HCT116 (cell line): ENCODE measurements around the gene DOCK2. TPM values are rescaled to one million over a fixed set of nuclear protein-coding genes. Genes with fewer than 3 reads are reported as not detected.

Experiments used
- ATAC-seq: fragments of 200-7000 bp; cut with Tn5 transposase; 2 replicates; pipeline ENCODE4 v1.9.1; 2020; ENCODE audit warnings: mild to moderate bottlenecking, moderate library complexity
- BruUV-seq: library from RNA; stranded (reverse); fragments of 400-500 nt; replicated peaks from 2 replicates; lab custom pipeline; 2021; lab: Mats Ljungman, UMichigan
- CTCF ChIA-PET: fragments of 300-600 bp; sonication (Branson Sonifier 250); formaldehyde crosslinking; loops from one replicate; lab custom pipeline; 2021; ENCODE audit warnings: antibody characterized with exemption; lab: Charles Lee
- POLR2A ChIA-PET: fragments of 300-600, 350-600 bp; sonication (Branson Sonifier 250); formaldehyde crosslinking; loops from one replicate; lab custom pipeline; 2021; ENCODE audit warnings: antibody characterized with exemption; lab: Charles Lee
- RAD21 ChIA-PET, 2 experiments: fragments of 300-600 bp; sonication (Branson Sonifier 250); formaldehyde crosslinking; loops; one replicate each; lab custom pipeline; 2023; ENCODE audit warnings: low total read pairs in 2 of 2; ENCODE audit not compliant: uncharacterized antibody in 2 of 2, unreplicated experiment in 2 of 2, low non-redundant PET in 1 of 2; lab: Charles Lee
- DNase-seq: peaks from one replicate; pipeline ENCODE4 v3.0.0-alpha.2; 2010; ENCODE audit warnings: low read depth, low spot score
- H2AFZ ChIP-seq: fragments of 200-600 bp; shearing (Covaris generic), sonication (generic); 2 replicates; pipeline ENCODE4 v1.6.1; 2017; ENCODE audit warnings: low read depth, mixed run types, mixed read lengths, antibody characterized with exemption, low read length; ENCODE audit not compliant: poor library complexity, severe bottlenecking
- H3K27ac ChIP-seq: 2 replicates; pipeline ENCODE4 v1.5.1; 2012; ENCODE audit warnings: low read depth, low read length
- H3K27me3 ChIP-seq: fragments of 200-600 bp; sonication (generic); 2 replicates; pipeline ENCODE4 v1.6.1; 2016; ENCODE audit warnings: mixed run types, low read length, mixed read lengths; ENCODE audit not compliant: insufficient read depth
- H3K36me3 ChIP-seq, 2 experiments: fragments of 200-500 bp in 1 of 2; fragments of 200-600 bp in 1 of 2; sonication (Bioruptor generic) in 1 of 2; sonication (generic) in 1 of 2; 2 replicates each; pipeline versions ENCODE4 v1.5.1 to v1.6.1; 2014 to 2016; ENCODE audit warnings: low read length in 2 of 2, inconsistent platforms in 1 of 2, mixed read lengths in 1 of 2, mixed run types in 1 of 2; ENCODE audit not compliant: insufficient read depth in 2 of 2, control insufficient read depth in 1 of 2
- H3K4me1 ChIP-seq, 2 experiments: fragments of 200-600 bp in 1 of 2; sonication (generic) in 1 of 2; 2 replicates each; pipeline versions ENCODE4 v1.5.1 to v1.6.1; 2012 to 2017; ENCODE audit warnings: low read length in 2 of 2, inconsistent platforms in 1 of 2, mild to moderate bottlenecking in 1 of 2, mixed read lengths in 1 of 2, mixed run types in 1 of 2, moderate library complexity in 1 of 2; ENCODE audit not compliant: insufficient read depth in 2 of 2, control insufficient read depth in 1 of 2
- H3K4me2 ChIP-seq: fragments of 200-600 bp; sonication (generic); 2 replicates; pipeline ENCODE4 v1.6.1; 2017; ENCODE audit warnings: mixed run types, low read length, mixed read lengths
- H3K4me3 ChIP-seq, 2 experiments: fragments of 200-600 bp in 1 of 2; sonication (generic) in 1 of 2; replicated peaks in 1 of 2; 2 replicates each; pipeline ENCODE4 v1.5.1; 2011 to 2016; ENCODE audit warnings: low read length in 2 of 2, control low read depth in 1 of 2, low read depth in 1 of 2, mild to moderate bottlenecking in 1 of 2, mixed read lengths in 1 of 2, mixed run types in 1 of 2
- H3K79me2 ChIP-seq: fragments of 200-600 bp; sonication (generic); 2 replicates; pipeline ENCODE4 v1.6.1; 2017; ENCODE audit warnings: mild to moderate bottlenecking, mixed run types, low read length, moderate library complexity, mixed read lengths; ENCODE audit not compliant: insufficient read depth
- H3K9ac ChIP-seq: fragments of 200-600 bp; sonication (generic); 2 replicates; pipeline ENCODE4 v1.6.1; 2016; ENCODE audit warnings: low read length, mixed read lengths
- H3K9me2 ChIP-seq: fragments of 200-600 bp; sonication (generic), shearing (Covaris generic); 2 replicates; pipeline ENCODE4 v1.6.1; 2017; ENCODE audit warnings: mixed run types, mild to moderate bottlenecking, moderate library complexity; ENCODE audit not compliant: insufficient read depth
- H3K9me3 ChIP-seq, 2 experiments: fragments of 200-500 bp in 1 of 2; fragments of 200-600 bp in 1 of 2; sonication (Bioruptor generic) in 1 of 2; sonication (generic) in 1 of 2; 2 replicates each; pipeline ENCODE4 v1.6.1; 2014 to 2017; ENCODE audit warnings: low read length in 2 of 2, mixed read lengths in 2 of 2, inconsistent platforms in 1 of 2, low read depth in 1 of 2, mild to moderate bottlenecking in 1 of 2, mixed run types in 1 of 2, moderate library complexity in 1 of 2; ENCODE audit not compliant: control insufficient read depth in 1 of 2, insufficient read depth in 1 of 2
- H4K20me1 ChIP-seq: fragments of 200-600 bp; sonication (generic), shearing (Covaris generic); 2 replicates; pipeline ENCODE4 v1.6.1; 2017; ENCODE audit warnings: mixed run types, mild to moderate bottlenecking, moderate library complexity; ENCODE audit not compliant: insufficient read depth
- CBX3 ChIP-seq: IDR thresholded peaks from 2 replicates; pipeline ENCODE4 v1.6.1; 2012; ENCODE audit warnings: low read depth
- CEBPB ChIP-seq: IDR thresholded peaks from 2 replicates; pipeline ENCODE4 v1.6.1; 2012; ENCODE audit warnings: low read depth
- EGR1 ChIP-seq: IDR thresholded peaks from 2 replicates; pipeline ENCODE4 v1.6.1; 2012; ENCODE audit warnings: low read depth
- EZH2 ChIP-seq: fragments of 200-600 bp; sonication (generic); IDR thresholded peaks from 2 replicates; pipeline ENCODE4 v1.6.1; 2017; ENCODE audit warnings: antibody characterized with exemption, mixed run types
- EZH2phosphoT487 ChIP-seq: fragments of 200-600 bp; IDR thresholded peaks from 2 replicates; pipeline ENCODE4 v1.6.1; 2018; ENCODE audit warnings: antibody characterized with exemption, borderline replicate concordance
- FOSL1 ChIP-seq: IDR thresholded peaks from 2 replicates; pipeline ENCODE4 v1.6.1; 2012; ENCODE audit warnings: low read depth
- JUND ChIP-seq: IDR thresholded peaks from 2 replicates; pipeline ENCODE4 v1.6.1; 2012
- MAX ChIP-seq: IDR thresholded peaks from 2 replicates; pipeline ENCODE4 v1.6.1; 2012
- POLR2A ChIP-seq: IDR thresholded peaks from 2 replicates; pipeline ENCODE4 v1.7.0; 2011; ENCODE audit warnings: borderline replicate concordance; ENCODE audit not compliant: insufficient read depth, insufficient read length; ENCODE audit errors: extremely low read depth
- POLR2AphosphoS5 ChIP-seq: IDR thresholded peaks from 2 replicates; pipeline ENCODE4 v1.6.1; 2011; ENCODE audit warnings: mild to moderate bottlenecking, low read depth, low read length, moderate library complexity
- SIN3A ChIP-seq: IDR thresholded peaks from 2 replicates; pipeline ENCODE4 v1.6.1; 2012; ENCODE audit warnings: low read depth
- SRF ChIP-seq: IDR thresholded peaks from 2 replicates; pipeline ENCODE4 v1.6.1; 2012; ENCODE audit warnings: low read depth
- TCF7L2 ChIP-seq: IDR thresholded peaks from 2 replicates; pipeline ENCODE4 v1.7.0; 2011; ENCODE audit warnings: borderline replicate concordance, inconsistent platforms; ENCODE audit not compliant: insufficient read depth, insufficient read length; ENCODE audit errors: extremely low read depth
- YY1 ChIP-seq: IDR thresholded peaks from 2 replicates; pipeline ENCODE4 v1.6.1; 2011; ENCODE audit warnings: low read length, low read depth, moderate library complexity, mild to moderate bottlenecking; ENCODE audit not compliant: insufficient replicate concordance; ENCODE audit errors: extremely low read depth
- ZNF274 ChIP-seq: fragments of 200-500 bp; sonication (Bioruptor generic); IDR thresholded peaks from 2 replicates; pipeline ENCODE4 v1.6.1; 2014; ENCODE audit warnings: mild to moderate bottlenecking, low read depth, low read length, inconsistent platforms
- intact Hi-C: fragments of 100-400 bp; cut with micrococcal nuclease; formaldehyde crosslinking; loops from 2 replicates; pipeline ENCODE4 v1.10.0; 2022
- total RNA-seq: library from RNA; stranded (reverse); gene quantifications from one replicate; pipeline ENCODE4 v1.2.1, GENCODE V29; 2021; ENCODE audit not compliant: unreplicated experiment

Gene DOCK2
- total RNA-seq, 1 experiment from 2014 or later: 0.89 TPM

DNA sequence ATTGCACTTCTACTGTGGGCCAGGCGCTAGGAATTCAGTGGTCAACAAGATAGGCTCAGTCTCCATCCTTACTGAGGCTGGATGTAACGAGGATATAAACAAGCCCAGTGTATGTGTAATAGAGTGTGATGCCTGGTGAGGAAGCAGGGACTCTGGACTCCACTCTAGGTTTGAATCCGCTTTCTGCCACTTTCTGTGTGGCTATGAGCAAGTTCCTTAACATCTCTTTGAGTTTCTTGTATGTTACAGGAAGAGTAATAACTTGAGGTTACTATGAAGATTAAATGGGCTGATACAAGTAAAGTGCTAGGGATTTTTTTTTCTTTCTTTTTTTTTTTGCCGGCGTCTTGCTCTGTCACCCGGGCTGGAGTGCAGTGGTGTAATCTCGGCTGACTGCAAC, 12.4 kb downstream of the DOCK2 start:
- DNase-seq: no peak
- Histone ChIP-seq H3K27me3 (peaks cover 22% of the 10 kb centered on the region), H3K27ac (no peak overlapping the region), H3K9ac (no peak overlapping the region)
- POLR2A ChIA-PET: no interaction called here
- TF ChIP-seq MAX (no peak), SIN3A (no peak), POLR2A (no peak)
- TF ChIP-seq, all 23 proteins: peak for 0
- no peaks in the 10 kb centered on the region for H3K9me2 ChIP-seq
- no peak overlapping the region for H3K4me3 ChIP-seq
- H4K20me1 ChIP-seq: no peaks in the 10 kb centered on the region
- no peak for ATAC-seq
- no peaks in the 10 kb centered on the region for H3K36me3 ChIP-seq
- intact Hi-C loops: no loop called here
- no peaks in the 10 kb centered on the region for H3K79me2 ChIP-seq
- no peak overlapping the region for H3K4me2 ChIP-seq
- ChIA-PET CTCF (no interaction called here), RAD21 (no interaction called here)
- no peaks in the 10 kb centered on the region for H3K4me1 ChIP-seq
- no peaks in the 10 kb centered on the region for H3K9me3 ChIP-seq
- no TSS peak for BruUV-seq
- H2AFZ ChIP-seq: no peak overlapping the region

GRCh38 chr5:169650701-169651331, 13.7 kb downstream of the DOCK2 start:
- Histone ChIP-seq H3K79me2 (no peaks in the 10 kb centered on the region), H3K9me2 (no peaks in the 10 kb centered on the region), H3K4me2 (no peak overlapping the region), H3K4me3 (no peak overlapping the region), H3K9ac (no peak overlapping the region), H2AFZ (no peak overlapping the region), H3K9me3 (no peaks in the 10 kb centered on the region), H3K27ac (no peak overlapping the region), H3K27me3 (peaks cover 22% of the 10 kb centered on the region), H3K36me3 (no peaks in the 10 kb centered on the region), H3K4me1 (no peaks in the 10 kb centered on the region), H4K20me1 (no peaks in the 10 kb centered on the region)
- intact Hi-C loops: no loop called here
- ChIA-PET RAD21 (no interaction called here), CTCF (no interaction called here), POLR2A (no interaction called here)
- BruUV-seq: no TSS peak
- DNase-seq (no peak), ATAC-seq (no peak)
- TF ChIP-seq SIN3A (no peak), TCF7L2 (no peak), FOSL1 (no peak), SRF (no peak), YY1 (no peak), POLR2AphosphoS5 (no peak), EZH2phosphoT487 (no peak), POLR2A (no peak), EGR1 (no peak), EZH2 (no peak), CBX3 (no peak), CEBPB (no peak), JUND (no peak), MAX (no peak), ZNF274 (no peak)
